DND-41 (cell line): ENCODE results near the gene RAB25.

Experiments used
- ATAC-seq: fragments of 200-7000 bp; cut with Tn5 transposase; 3 replicates; pipeline ENCODE4 v1.9.1; 2021; ENCODE audit warnings: low read depth; ENCODE audit not compliant: insufficient read depth
- DNase-seq: peaks from one replicate; pipeline ENCODE4 v3.0.0-alpha.2; 2020
- H2AFZ ChIP-seq: 2 replicates; pipeline ENCODE4 v1.6.0; 2012; ENCODE audit warnings: low read depth, low read length
- H3K27ac ChIP-seq: 2 replicates; pipeline ENCODE4 v1.5.1; 2012; ENCODE audit warnings: low read length, inconsistent platforms
- H3K27me3 ChIP-seq: fragments of 200-600 bp; sonication (generic); 2 replicates; pipeline ENCODE4 v1.6.0; 2012; ENCODE audit warnings: low read length, mild to moderate bottlenecking, inconsistent platforms; ENCODE audit not compliant: insufficient read depth, poor library complexity
- H3K36me3 ChIP-seq: 2 replicates; pipeline ENCODE4 v1.5.1; 2012; ENCODE audit warnings: low read length, inconsistent platforms; ENCODE audit not compliant: insufficient read depth
- H3K4me1 ChIP-seq: 2 replicates; pipeline ENCODE4 v1.5.1; 2012; ENCODE audit warnings: mild to moderate bottlenecking, low read length; ENCODE audit not compliant: insufficient read depth
- H3K4me2 ChIP-seq: 2 replicates; pipeline ENCODE4 v1.6.0; 2012; ENCODE audit warnings: mild to moderate bottlenecking, moderate library complexity, low read length, inconsistent platforms; ENCODE audit not compliant: insufficient read depth
- H3K4me3 ChIP-seq, 2 experiments: fragments of 200-600 bp in 1 of 2; shearing (Covaris generic) in 1 of 2; 2 replicates each; pipeline ENCODE4 v1.5.1; 2012 to 2016; ENCODE audit warnings: inconsistent platforms in 2 of 2, low read length in 2 of 2, mild to moderate bottlenecking in 2 of 2, low read depth in 1 of 2, moderate library complexity in 1 of 2
- H3K79me2 ChIP-seq: 2 replicates; pipeline ENCODE4 v1.6.0; 2012; ENCODE audit warnings: low read length, inconsistent platforms; ENCODE audit not compliant: insufficient read depth
- H3K9ac ChIP-seq: 2 replicates; pipeline ENCODE4 v1.6.0; 2012; ENCODE audit warnings: low read depth, mild to moderate bottlenecking, inconsistent platforms, low read length, moderate library complexity
- H3K9me3 ChIP-seq: 2 replicates; pipeline ENCODE4 v1.5.1; 2012; ENCODE audit warnings: low read length, moderate library complexity, mild to moderate bottlenecking, inconsistent platforms; ENCODE audit not compliant: insufficient read depth, severe bottlenecking
- H4K20me1 ChIP-seq: 2 replicates; pipeline ENCODE4 v1.6.0; 2012; ENCODE audit warnings: low read length; ENCODE audit not compliant: insufficient read depth
- EZH2 ChIP-seq: IDR thresholded peaks from 3 replicates; pipeline ENCODE4 v1.6.1; 2012; ENCODE audit warnings: borderline replicate concordance, low read depth, mild to moderate bottlenecking, moderate library complexity, low read length, inconsistent platforms; ENCODE audit not compliant: severe bottlenecking
- TF ChIP-seq, protein P1 (sequence below): IDR thresholded peaks from 2 replicates; pipeline ENCODE4 v1.5.1; 2012; ENCODE audit warnings: borderline replicate concordance, low read length, moderate library complexity, mild to moderate bottlenecking; ENCODE audit not compliant: poor library complexity, severe bottlenecking; ENCODE audit errors: extremely low read depth

Gene RAB25

DNA sequence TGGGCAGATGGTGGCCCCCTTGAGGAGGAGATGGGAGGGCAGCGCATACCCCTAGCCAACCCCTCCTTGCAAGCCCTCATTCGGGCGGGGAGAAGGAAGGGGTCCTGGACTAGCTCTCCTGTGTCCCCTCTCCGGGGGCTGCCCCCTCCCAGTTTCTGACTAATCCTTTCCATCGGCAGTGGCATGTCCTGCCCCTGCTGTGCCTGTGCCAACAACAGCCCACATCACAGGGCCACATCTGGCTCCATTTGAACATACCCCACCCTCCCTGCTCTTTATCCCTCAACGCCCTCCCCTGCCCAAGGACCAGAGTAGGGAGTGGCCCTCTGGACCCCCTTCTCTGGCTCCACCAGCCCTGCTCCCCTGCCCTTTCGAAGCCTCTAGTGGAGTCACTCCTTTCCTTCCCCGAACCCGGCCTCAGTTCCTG is 42.6 kb downstream of the RAB25 start:
- DNase-seq (no peak), ATAC-seq (peak; percentile 28; the same call in 1 of the 3 replicates)
- no peak overlapping the region for H3K27ac ChIP-seq
- peaks cover 5% of the 10 kb centered on the region; the same call in 1 of the 2 replicates for H3K4me1 ChIP-seq
- H3K9me3 ChIP-seq: no peaks in the 10 kb centered on the region
- peaks cover 23% of the 10 kb centered on the region for H3K27me3 ChIP-seq
- no peak overlapping the region for H3K4me3 ChIP-seq
- H3K9ac ChIP-seq: no peak overlapping the region
- H4K20me1 ChIP-seq: 0 out of 2 replicates have a peak, but pooled peaks cover 2% of the 10 kb centered on the region
- H3K79me2 ChIP-seq: no peaks in the 10 kb centered on the region
- no peak for TF ChIP-seq EZH2
- TF ChIP-seq, protein P1, sequence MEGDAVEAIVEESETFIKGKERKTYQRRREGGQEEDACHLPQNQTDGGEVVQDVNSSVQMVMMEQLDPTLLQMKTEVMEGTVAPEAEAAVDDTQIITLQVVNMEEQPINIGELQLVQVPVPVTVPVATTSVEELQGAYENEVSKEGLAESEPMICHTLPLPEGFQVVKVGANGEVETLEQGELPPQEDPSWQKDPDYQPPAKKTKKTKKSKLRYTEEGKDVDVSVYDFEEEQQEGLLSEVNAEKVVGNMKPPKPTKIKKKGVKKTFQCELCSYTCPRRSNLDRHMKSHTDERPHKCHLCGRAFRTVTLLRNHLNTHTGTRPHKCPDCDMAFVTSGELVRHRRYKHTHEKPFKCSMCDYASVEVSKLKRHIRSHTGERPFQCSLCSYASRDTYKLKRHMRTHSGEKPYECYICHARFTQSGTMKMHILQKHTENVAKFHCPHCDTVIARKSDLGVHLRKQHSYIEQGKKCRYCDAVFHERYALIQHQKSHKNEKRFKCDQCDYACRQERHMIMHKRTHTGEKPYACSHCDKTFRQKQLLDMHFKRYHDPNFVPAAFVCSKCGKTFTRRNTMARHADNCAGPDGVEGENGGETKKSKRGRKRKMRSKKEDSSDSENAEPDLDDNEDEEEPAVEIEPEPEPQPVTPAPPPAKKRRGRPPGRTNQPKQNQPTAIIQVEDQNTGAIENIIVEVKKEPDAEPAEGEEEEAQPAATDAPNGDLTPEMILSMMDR: no peak
- H3K4me2 ChIP-seq: no peak overlapping the region
- H2AFZ ChIP-seq: no peak overlapping the region
- H3K36me3 ChIP-seq: no peaks in the 10 kb centered on the region

DNA sequence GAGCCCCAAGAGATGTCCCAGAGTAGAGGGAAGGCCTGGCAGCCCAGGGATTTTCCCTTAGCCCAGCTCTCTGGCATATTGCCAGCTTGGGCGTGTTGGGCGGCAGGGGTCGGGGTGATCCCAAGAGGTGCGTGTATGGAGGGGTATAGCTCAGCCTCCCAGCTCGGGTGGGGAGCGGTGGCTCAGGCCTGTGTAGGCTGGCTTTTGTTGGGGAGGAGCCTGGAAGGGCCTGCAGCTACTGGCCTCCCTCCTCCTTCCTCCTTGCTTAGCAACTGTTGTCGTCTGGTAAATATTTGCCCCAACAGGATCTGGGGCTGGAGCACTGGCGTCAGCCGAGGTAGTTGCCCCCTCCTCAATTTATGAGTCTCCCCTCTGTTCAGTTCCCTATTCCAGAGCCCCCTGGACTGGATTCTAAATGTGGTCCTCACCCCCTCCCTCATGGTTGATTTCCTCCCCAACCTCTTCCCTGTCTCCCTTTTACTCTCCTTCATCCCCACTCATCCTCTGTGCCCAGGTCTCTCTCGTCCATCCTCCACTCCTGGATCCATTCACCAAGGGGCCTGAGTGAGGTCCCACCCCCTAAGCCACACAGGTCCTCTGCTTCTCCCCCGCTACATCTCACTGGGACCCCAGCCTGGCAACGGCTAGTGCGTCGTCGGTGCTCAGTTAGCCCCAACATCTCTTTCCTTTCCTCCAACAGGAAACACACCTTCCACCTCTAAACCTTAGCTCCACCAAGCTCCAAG is 43.3 kb downstream of the RAB25 start:
- no peaks in the 10 kb centered on the region for H3K79me2 ChIP-seq
- TF ChIP-seq EZH2: no peak
- no peaks in the 10 kb centered on the region for H3K9me3 ChIP-seq
- DNase-seq (no peak), ATAC-seq (no peak)
- H3K27me3 ChIP-seq: peaks cover 28% of the 10 kb centered on the region
- peaks cover 5% of the 10 kb centered on the region; the same call in 1 of the 2 replicates for H3K4me1 ChIP-seq
- H3K4me3 ChIP-seq: no peak overlapping the region
- no peaks in the 10 kb centered on the region for H3K36me3 ChIP-seq
- H2AFZ ChIP-seq: no peak overlapping the region
- 0 out of 2 replicates have a peak, but pooled peaks cover 2% of the 10 kb centered on the region for H4K20me1 ChIP-seq
- no peak overlapping the region for H3K27ac ChIP-seq
- H3K4me2 ChIP-seq: no peak overlapping the region
- H3K9ac ChIP-seq: no peak overlapping the region

DNA sequence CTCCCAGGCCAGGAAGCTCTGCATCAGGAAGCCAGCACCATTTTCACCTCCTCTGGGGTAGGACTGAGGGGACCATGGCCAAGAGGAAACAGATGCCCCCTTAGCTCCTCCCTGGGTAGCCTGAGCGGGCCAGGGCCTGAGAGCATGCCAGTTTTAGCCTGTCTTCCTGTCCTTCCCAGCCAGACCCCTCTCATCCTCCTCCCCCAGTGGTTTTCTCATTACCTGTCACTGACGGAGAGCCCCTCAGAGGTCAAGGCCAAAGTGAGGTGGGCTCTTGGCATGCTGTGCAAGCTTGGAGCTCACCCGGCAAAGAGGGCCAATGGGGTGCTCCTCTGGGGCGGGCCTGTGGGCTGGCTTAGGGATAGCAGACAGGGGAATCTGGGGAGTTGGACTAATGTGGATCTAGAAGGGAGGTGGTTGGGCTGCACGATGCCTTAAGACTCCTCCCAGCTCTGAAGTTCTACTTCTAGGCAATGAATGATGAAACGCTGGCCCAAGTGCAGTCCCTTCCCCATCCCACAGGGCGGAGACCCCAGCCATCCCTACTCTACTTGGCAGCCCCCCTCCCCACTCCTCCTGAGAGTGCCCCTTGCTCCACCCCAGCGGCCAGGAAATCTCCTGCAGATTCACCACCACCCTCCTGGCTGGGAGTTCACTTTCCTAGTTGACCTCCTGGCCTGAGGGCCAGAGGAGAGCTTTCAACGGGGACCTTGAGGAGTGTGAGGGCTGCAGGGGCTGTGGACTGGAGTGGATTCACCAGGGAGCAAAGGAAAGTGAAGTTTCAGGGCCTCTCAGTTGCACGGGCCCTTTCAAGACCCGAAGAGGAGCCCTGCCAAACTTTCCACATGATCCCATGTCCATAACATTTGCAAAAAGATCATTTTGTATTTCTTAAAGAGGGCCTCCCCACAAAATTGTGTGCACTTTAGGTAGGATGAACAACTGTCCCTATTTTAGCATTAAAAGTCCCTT is 44.2 kb downstream of the RAB25 start:
- peaks cover 31% of the 10 kb centered on the region for H3K27me3 ChIP-seq
- H3K27ac ChIP-seq: no peak overlapping the region
- no peak for ATAC-seq
- no peak overlapping the region for H3K9ac ChIP-seq
- peaks cover 5% of the 10 kb centered on the region; the same call in 1 of the 2 replicates for H3K4me1 ChIP-seq
- no peaks in the 10 kb centered on the region for H3K36me3 ChIP-seq
- no peak for DNase-seq
- H4K20me1 ChIP-seq: 0 out of 2 replicates have a peak, but pooled peaks cover 2% of the 10 kb centered on the region
- no peak overlapping the region for H3K4me3 ChIP-seq
- no peak overlapping the region for H2AFZ ChIP-seq
- TF ChIP-seq, protein P1: no peak
- no peak for TF ChIP-seq EZH2
- H3K4me2 ChIP-seq: no peak overlapping the region
- no peaks in the 10 kb centered on the region for H3K79me2 ChIP-seq
- H3K9me3 ChIP-seq: no peaks in the 10 kb centered on the region
